ENCODE data around the gene RAVER1. TPM values are rescaled to one million over a fixed set of nuclear protein-coding genes. Genes with fewer than 3 reads are reported as not detected.
A peak's percentile ranks its signal among the peaks of the same experiment; 100 is the strongest.

RAVER1 gene
- total and polyA plus RNA-seq, 9 of the 15 experiments (the other 6 are each of a cell fraction or from before 2014, with no cell fraction given) = 0.06 to 113 (median 7.0) TPM

DNA sequence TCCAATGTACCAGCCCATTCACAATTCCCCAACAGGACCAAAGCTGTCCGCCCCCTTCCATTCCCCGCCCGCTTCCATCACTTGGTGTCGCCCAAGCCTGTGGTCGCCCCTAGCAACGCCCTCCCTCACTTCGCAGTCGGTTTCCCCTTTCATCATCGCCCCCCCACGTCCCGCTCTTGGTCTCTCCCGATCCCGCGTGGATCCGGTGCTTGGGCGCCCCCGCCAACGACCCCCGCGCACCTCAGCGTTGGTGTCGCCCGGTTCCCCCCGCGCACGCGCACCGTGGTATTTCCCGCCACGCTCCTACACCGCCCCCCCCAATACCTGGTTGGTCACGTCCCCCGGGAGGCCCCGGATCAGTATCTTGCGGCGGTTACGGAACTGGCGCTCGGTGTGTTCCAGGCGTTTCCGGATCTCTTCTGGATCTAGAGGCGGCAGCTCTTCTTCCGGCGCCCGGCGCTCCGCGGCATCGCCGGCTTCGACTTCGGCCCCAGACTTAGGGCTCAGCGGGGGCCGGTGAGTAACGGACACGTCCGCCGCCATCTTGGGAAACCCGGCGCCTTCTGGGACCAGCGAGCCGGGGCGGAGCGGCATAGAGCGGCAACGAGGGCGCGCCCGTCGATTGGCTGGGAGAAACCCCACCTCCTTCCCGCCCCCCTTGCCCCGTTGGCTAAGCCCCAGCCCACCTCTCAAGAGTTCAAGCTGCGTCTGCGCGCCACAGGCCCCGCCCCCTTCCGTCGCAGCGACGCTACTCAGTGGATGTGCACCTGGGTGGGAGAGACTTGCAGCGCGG lies at the start of gene RAVER1 (continued):
- TF ChIP-seq, protein P1, sequence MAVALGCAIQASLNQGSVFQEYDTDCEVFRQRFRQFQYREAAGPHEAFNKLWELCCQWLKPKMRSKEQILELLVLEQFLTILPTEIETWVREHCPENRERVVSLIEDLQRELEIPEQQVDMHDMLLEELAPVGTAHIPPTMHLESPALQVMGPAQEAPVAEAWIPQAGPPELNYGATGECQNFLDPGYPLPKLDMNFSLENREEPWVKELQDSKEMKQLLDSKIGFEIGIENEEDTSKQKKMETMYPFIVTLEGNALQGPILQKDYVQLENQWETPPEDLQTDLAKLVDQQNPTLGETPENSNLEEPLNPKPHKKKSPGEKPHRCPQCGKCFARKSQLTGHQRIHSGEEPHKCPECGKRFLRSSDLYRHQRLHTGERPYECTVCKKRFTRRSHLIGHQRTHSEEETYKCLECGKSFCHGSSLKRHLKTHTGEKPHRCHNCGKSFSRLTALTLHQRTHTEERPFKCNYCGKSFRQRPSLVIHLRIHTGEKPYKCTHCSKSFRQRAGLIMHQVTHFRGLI (CRISPR knock-in tag; IDR thresholded peaks at IDR 0.05) = no peak
- TF ChIP-seq L3MBTL2 (IDR thresholded peaks at IDR 0.05) (peak; percentile 69), HDAC1 (IDR thresholded peaks at IDR 0.05) (peak in 1 of 2 experiments; percentile 98; a peak in 2 of 4 replicates), ZNF12 (CRISPR knock-in tag; IDR thresholded peaks at IDR 0.05) (no peak; the same call in 1 of the 2 replicates), LCOR (CRISPR knock-in tag; IDR thresholded peaks at IDR 0.05) (peak; percentile 84), ZSCAN32 (CRISPR knock-in tag; IDR thresholded peaks at IDR 0.05) (no peak), SRSF3 (IDR thresholded peaks at IDR 0.05; ENCODE audit: insufficient read depth, low read length) (no peak), SRSF9 (IDR thresholded peaks at IDR 0.05; ENCODE audit: borderline replicate concordance, low read depth, low read length) (no peak), NFE2L1 (tag; IDR thresholded peaks at IDR 0.05; ENCODE audit: borderline replicate concordance, low read depth) (no peak), POLR3A (IDR thresholded peaks at IDR 0.05; ENCODE audit: borderline replicate concordance, extremely low read depth, insufficient read depth, insufficient read length) (no peak), RFX1 (IDR thresholded peaks at IDR 0.05) (peak; percentile 95), SPI1 (IDR thresholded peaks at IDR 0.05; ENCODE audit: borderline replicate concordance, low read depth, low read length) (no peak), RNF2 (IDR thresholded peaks at IDR 0.05) (peak; percentile 30; the same call in 1 of the 2 replicates), TCFL5 (CRISPR knock-in tag; conservative IDR thresholded peaks at IDR 0.05) (no peak), MEF2D (tag; conservative IDR thresholded peaks at IDR 0.05; ENCODE audit: low read depth) (no peak), ZKSCAN3 (CRISPR knock-in tag; IDR thresholded peaks at IDR 0.05) (no peak), ZNF780A (CRISPR knock-in tag; IDR thresholded peaks at IDR 0.05) (no peak), EP300 (IDR thresholded peaks at IDR 0.05; ENCODE audit: low read length) (no peak; the same call in 1 of the 2 replicates), ZNF239 (CRISPR knock-in tag; IDR thresholded peaks at IDR 0.05) (no peak)
- TF ChIP-seq, protein P2, sequence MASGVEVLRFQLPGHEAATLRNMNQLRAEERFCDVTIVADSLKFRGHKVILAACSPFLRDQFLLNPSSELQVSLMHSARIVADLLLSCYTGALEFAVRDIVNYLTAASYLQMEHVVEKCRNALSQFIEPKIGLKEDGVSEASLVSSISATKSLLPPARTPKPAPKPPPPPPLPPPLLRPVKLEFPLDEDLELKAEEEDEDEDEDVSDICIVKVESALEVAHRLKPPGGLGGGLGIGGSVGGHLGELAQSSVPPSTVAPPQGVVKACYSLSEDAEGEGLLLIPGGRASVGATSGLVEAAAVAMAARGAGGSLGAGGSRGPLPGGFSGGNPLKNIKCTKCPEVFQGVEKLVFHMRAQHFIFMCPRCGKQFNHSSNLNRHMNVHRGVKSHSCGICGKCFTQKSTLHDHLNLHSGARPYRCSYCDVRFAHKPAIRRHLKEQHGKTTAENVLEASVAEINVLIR (CRISPR knock-in tag; IDR thresholded peaks at IDR 0.05) = no peak; the same call in 1 of the 2 replicates
- TF ChIP-seq, protein P3, sequence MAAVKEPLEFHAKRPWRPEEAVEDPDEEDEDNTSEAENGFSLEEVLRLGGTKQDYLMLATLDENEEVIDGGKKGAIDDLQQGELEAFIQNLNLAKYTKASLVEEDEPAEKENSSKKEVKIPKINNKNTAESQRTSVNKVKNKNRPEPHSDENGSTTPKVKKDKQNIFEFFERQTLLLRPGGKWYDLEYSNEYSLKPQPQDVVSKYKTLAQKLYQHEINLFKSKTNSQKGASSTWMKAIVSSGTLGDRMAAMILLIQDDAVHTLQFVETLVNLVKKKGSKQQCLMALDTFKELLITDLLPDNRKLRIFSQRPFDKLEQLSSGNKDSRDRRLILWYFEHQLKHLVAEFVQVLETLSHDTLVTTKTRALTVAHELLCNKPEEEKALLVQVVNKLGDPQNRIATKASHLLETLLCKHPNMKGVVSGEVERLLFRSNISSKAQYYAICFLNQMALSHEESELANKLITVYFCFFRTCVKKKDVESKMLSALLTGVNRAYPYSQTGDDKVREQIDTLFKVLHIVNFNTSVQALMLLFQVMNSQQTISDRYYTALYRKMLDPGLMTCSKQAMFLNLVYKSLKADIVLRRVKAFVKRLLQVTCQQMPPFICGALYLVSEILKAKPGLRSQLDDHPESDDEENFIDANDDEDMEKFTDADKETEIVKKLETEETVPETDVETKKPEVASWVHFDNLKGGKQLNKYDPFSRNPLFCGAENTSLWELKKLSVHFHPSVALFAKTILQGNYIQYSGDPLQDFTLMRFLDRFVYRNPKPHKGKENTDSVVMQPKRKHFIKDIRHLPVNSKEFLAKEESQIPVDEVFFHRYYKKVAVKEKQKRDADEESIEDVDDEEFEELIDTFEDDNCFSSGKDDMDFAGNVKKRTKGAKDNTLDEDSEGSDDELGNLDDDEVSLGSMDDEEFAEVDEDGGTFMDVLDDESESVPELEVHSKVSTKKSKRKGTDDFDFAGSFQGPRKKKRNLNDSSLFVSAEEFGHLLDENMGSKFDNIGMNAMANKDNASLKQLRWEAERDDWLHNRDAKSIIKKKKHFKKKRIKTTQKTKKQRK (IDR thresholded peaks at IDR 0.05; ENCODE audit: borderline replicate concordance, low read depth, low read length) = no peak
- TF ChIP-seq, protein P4, sequence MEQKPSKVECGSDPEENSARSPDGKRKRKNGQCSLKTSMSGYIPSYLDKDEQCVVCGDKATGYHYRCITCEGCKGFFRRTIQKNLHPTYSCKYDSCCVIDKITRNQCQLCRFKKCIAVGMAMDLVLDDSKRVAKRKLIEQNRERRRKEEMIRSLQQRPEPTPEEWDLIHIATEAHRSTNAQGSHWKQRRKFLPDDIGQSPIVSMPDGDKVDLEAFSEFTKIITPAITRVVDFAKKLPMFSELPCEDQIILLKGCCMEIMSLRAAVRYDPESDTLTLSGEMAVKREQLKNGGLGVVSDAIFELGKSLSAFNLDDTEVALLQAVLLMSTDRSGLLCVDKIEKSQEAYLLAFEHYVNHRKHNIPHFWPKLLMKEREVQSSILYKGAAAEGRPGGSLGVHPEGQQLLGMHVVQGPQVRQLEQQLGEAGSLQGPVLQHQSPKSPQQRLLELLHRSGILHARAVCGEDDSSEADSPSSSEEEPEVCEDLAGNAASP (IDR thresholded peaks at IDR 0.05) = no peak

All from K562 (cell line).